NT2/D1 (cell line): ENCODE data around the gene FAM50B.

Experiments
- DNase-seq: peaks from one replicate; pipeline ENCODE4 v3.0.0-alpha.2; 2011; ENCODE audit warnings: low read depth, low spot score
- H3K27me3 ChIP-seq: 2 replicates; pipeline ENCODE4 v1.6.0; 2011; ENCODE audit warnings: mild to moderate bottlenecking; ENCODE audit not compliant: insufficient read length, insufficient read depth
- H3K36me3 ChIP-seq: 2 replicates; pipeline ENCODE4 v1.6.1; 2011; ENCODE audit warnings: mild to moderate bottlenecking, low read length, mixed read lengths; ENCODE audit not compliant: insufficient read depth, insufficient read length
- H3K4me1 ChIP-seq: 2 replicates; pipeline ENCODE4 v1.5.1; 2011; ENCODE audit not compliant: insufficient read depth, insufficient read length
- H3K4me3 ChIP-seq: 2 replicates; pipeline ENCODE4 v1.5.1; 2011; ENCODE audit warnings: low read depth; ENCODE audit not compliant: insufficient read length
- H3K9ac ChIP-seq: 2 replicates; pipeline ENCODE4 v1.6.0; 2011; ENCODE audit warnings: low read depth; ENCODE audit not compliant: insufficient read length
- H3K9me3 ChIP-seq: 2 replicates; pipeline ENCODE4 v1.5.1; 2011; ENCODE audit warnings: mild to moderate bottlenecking, low read length; ENCODE audit not compliant: insufficient read depth
- SUZ12 ChIP-seq: IDR thresholded peaks from 2 replicates; pipeline ENCODE4 v1.6.1; 2011; ENCODE audit not compliant: insufficient read length, insufficient read depth; ENCODE audit errors: extremely low read depth
- YY1 ChIP-seq: IDR thresholded peaks from 2 replicates; pipeline ENCODE4 v1.6.1; 2011; ENCODE audit not compliant: insufficient read length, insufficient read depth
- ZNF274 ChIP-seq: IDR thresholded peaks from 2 replicates; pipeline ENCODE4 v1.6.1; 2011; ENCODE audit warnings: mild to moderate bottlenecking, low read depth, low read length

FAM50B gene

GRCh38 chr6:3875486-3875885 lies 26.3 kb downstream of the FAM50B start:
- DNase-seq = no peak
- no peak for TF ChIP-seq ZNF274
- TF ChIP-seq YY1 = no peak
- no peak for TF ChIP-seq SUZ12
- no peak overlapping the region for H3K4me3 ChIP-seq
- no peaks in the 10 kb centered on the region for H3K4me1 ChIP-seq
- no peaks in the 10 kb centered on the region for H3K36me3 ChIP-seq
- no peaks in the 10 kb centered on the region for H3K9me3 ChIP-seq
- no peaks in the 10 kb centered on the region for H3K27me3 ChIP-seq
- no peak overlapping the region for H3K9ac ChIP-seq

DNA sequence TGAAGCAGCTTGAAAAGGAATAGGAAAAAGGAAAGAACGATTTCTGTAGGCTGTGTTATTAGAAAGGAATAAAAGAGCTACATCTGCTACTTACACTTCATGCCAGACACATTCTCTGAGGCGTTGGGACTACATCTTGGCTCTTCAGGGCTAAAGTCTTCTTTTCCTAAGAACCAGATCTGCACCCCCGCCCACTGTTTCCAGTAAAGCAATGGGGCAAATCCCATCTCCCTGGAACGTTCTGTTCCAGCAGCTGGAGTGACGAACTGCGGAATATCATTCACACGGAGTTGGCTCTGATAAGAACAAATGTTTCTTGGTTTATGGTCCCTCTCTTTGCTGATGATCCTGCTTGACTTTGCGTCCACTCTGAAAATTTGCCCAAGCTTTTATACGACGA lies 26.9 kb downstream of the FAM50B start:
- Histone ChIP-seq H3K36me3 (no peaks in the 10 kb centered on the region), H3K27me3 (no peaks in the 10 kb centered on the region), H3K4me1 (no peaks in the 10 kb centered on the region), H3K9ac (no peak overlapping the region), H3K9me3 (no peaks in the 10 kb centered on the region), H3K4me3 (no peak overlapping the region)
- no peak for DNase-seq
- TF ChIP-seq SUZ12 = no peak
- TF ChIP-seq YY1 = no peak
- TF ChIP-seq ZNF274 = no peak

GRCh38 chr6:3876866-3877265 lies 27.7 kb downstream of the FAM50B start:
- TF ChIP-seq SUZ12 = no peak
- TF ChIP-seq ZNF274 = no peak
- no peak for TF ChIP-seq YY1
- no peaks in the 10 kb centered on the region for H3K27me3 ChIP-seq
- no peak for DNase-seq
- no peak overlapping the region for H3K4me3 ChIP-seq
- H3K9me3 ChIP-seq = 0 out of 2 replicates have a peak, but pooled peaks cover 2% of the 10 kb centered on the region
- no peaks in the 10 kb centered on the region for H3K36me3 ChIP-seq
- H3K9ac ChIP-seq = no peak overlapping the region
- H3K4me1 ChIP-seq = no peaks in the 10 kb centered on the region

- H3K9me3 ChIP-seq = 0 out of 2 replicates have a peak, but pooled peaks cover 10% of the 10 kb centered on the region
- no peaks in the 10 kb centered on the region for H3K27me3 ChIP-seq
- no peak for DNase-seq
- H3K9ac ChIP-seq = no peak overlapping the region
- H3K4me3 ChIP-seq = no peak overlapping the region
- TF ChIP-seq SUZ12 (no peak), YY1 (no peak), ZNF274 (no peak)
- H3K36me3 ChIP-seq = no peaks in the 10 kb centered on the region
- no peaks in the 10 kb centered on the region for H3K4me1 ChIP-seq
Observed at GRCh38 chr6:3878048-3878666, 29.0 kb downstream of the FAM50B start.

DNA sequence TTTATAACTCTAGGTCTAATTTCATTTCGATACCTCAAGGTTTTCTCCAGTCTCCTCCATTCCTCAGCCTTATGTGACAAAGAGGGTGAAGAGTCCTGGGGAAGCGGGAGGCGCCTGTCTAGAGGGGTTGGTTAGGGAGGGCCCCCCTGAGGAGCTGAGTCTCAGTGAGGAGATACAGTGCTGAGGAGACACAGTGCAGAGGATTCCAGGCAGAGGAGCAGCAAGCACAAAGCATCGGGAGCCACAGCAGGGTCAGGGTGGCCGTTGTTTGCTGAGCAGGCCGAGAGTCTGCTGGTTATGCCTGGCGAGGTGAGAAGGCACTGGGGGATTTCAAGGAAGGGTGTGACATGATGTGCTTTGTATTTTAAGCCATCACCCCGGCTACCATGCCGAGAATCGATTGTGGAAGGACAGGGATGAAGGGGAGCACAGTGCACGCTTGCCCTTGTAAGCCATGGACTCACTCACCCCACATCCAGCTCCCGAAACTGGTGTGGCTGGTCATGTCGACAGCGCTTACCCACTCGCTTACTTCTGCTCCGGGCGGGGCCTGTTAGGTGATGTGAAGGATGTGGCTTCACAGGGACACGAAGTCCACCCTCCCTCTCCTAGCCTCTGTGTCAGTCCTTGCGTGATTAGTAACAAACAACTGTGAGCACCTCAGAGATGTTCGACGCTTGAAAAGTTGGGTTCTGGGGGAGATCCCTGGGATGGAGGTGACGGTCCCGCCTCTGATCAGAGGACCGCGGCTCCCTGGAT lies 30.2 kb downstream of the FAM50B start:
- Histone ChIP-seq H3K4me1 (no peaks in the 10 kb centered on the region), H3K4me3 (no peak overlapping the region), H3K27me3 (no peaks in the 10 kb centered on the region), H3K9ac (no peak overlapping the region), H3K36me3 (no peaks in the 10 kb centered on the region), H3K9me3 (0 out of 2 replicates have a peak, but pooled peaks cover 10% of the 10 kb centered on the region)
- TF ChIP-seq ZNF274 (no peak), YY1 (no peak), SUZ12 (no peak)
- DNase-seq = no peak

DNA sequence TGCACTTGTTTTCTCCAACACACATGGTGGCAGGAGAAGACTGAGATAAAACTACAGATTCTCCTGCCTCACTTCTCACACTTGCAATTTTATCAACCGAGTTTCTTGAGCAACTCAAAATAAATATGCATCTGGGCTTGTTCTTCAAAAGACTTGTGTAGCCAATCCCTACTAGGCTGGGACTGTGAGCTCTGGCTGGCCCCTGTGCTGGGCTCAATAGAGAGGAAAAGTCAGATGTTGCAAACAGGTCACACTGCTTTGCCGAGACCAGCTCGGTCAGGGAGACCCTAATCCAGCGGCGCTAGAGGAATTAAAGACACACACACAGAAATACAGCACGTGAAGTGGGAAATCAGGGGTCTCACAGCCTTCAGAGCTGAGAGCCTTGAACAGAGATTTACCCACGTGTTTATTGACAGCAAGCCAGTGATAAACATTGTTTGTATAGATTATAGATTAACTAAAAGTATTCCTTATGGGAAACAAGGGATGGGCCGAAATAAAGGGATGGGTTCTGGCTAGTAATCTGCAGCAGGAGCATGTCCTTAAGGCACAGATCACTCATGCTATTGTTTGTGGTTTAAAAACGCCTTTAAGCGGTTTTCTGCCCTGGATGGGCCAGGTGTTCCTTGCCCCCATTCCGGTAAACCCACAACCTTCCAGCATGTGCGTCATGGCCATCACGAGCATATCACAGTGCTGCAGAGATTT lies 32.7 kb downstream of the FAM50B start:
- TF ChIP-seq ZNF274 (no peak), YY1 (no peak), SUZ12 (no peak)

GRCh38 chr6:3882431-3882830 lies 33.3 kb downstream of the FAM50B start:
- Histone ChIP-seq H3K9me3 (0 out of 2 replicates have a peak, but pooled peaks cover 10% of the 10 kb centered on the region), H3K9ac (no peak overlapping the region)
- TF ChIP-seq ZNF274 (no peak), SUZ12 (no peak), YY1 (no peak)

More for the DNA sequence above, 32.7 kb downstream of the FAM50B start:
- H3K36me3 ChIP-seq = no peaks in the 10 kb centered on the region
- H3K4me3 ChIP-seq = no peak overlapping the region
- H3K27me3 ChIP-seq = no peaks in the 10 kb centered on the region
- 0 out of 2 replicates have a peak, but pooled peaks cover 10% of the 10 kb centered on the region for H3K9me3 ChIP-seq
- H3K9ac ChIP-seq = no peak overlapping the region
- H3K4me1 ChIP-seq = peaks cover 2% of the 10 kb centered on the region
- DNase-seq = no peak

More at GRCh38 chr6:3882431-3882830, 33.3 kb downstream of the FAM50B start:
- H3K4me1 ChIP-seq = peaks cover 2% of the 10 kb centered on the region
- H3K36me3 ChIP-seq = no peaks in the 10 kb centered on the region
- no peaks in the 10 kb centered on the region for H3K27me3 ChIP-seq
- DNase-seq = no peak
- H3K4me3 ChIP-seq = no peak overlapping the region
